Measurements from ENCODE around the gene MSI2. TPM values are rescaled to one million over a fixed set of nuclear protein-coding genes. Genes with fewer than 3 reads are reported as not detected.

The MSI2 gene
- total RNA-seq, 2 donors from 2014 or later, result 30.1 to 41.1 TPM

GRCh38 chr17:57338257-57338914 is 82.1 kb downstream of the MSI2 start:
- H3K36me3 ChIP-seq, result no peaks in the 10 kb centered on the region
- no peak for DNase-seq (ENCODE audit: low spot score)
- H3K4me3 ChIP-seq, result no peak overlapping the region
- TF ChIP-seq, protein P1, sequence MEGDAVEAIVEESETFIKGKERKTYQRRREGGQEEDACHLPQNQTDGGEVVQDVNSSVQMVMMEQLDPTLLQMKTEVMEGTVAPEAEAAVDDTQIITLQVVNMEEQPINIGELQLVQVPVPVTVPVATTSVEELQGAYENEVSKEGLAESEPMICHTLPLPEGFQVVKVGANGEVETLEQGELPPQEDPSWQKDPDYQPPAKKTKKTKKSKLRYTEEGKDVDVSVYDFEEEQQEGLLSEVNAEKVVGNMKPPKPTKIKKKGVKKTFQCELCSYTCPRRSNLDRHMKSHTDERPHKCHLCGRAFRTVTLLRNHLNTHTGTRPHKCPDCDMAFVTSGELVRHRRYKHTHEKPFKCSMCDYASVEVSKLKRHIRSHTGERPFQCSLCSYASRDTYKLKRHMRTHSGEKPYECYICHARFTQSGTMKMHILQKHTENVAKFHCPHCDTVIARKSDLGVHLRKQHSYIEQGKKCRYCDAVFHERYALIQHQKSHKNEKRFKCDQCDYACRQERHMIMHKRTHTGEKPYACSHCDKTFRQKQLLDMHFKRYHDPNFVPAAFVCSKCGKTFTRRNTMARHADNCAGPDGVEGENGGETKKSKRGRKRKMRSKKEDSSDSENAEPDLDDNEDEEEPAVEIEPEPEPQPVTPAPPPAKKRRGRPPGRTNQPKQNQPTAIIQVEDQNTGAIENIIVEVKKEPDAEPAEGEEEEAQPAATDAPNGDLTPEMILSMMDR (IDR thresholded peaks at IDR 0.05), result no peak
- H3K9me3 ChIP-seq, result no peaks in the 10 kb centered on the region
- H3K27ac ChIP-seq, result no peak overlapping the region
- no peaks in the 10 kb centered on the region for H3K27me3 ChIP-seq
- H3K4me1 ChIP-seq, result peaks cover 0 to 6% of the 10 kb centered on the region in 2 donors

- no peak for DNase-seq (ENCODE audit: low spot score)
- Histone ChIP-seq H3K4me3 (no peak overlapping the region), H3K36me3 (no peaks in the 10 kb centered on the region), H3K9me3 (no peaks in the 10 kb centered on the region), H3K4me1 (peaks cover 0 to 6% of the 10 kb centered on the region in 2 donors), H3K27me3 (no peaks in the 10 kb centered on the region), H3K27ac (no peak overlapping the region)
- TF ChIP-seq, protein P1 (IDR thresholded peaks at IDR 0.05), result no peak
Measured at GRCh38 chr17:57340160-57340981, 84.0 kb downstream of the MSI2 start.

GRCh38 chr17:57341611-57342540 is 85.6 kb downstream of the MSI2 start:
- Histone ChIP-seq H3K4me1 (peaks cover 0 to 6% of the 10 kb centered on the region in 2 donors), H3K36me3 (no peaks in the 10 kb centered on the region), H3K27me3 (no peaks in the 10 kb centered on the region), H3K27ac (no peak overlapping the region), H3K4me3 (no peak overlapping the region), H3K9me3 (no peaks in the 10 kb centered on the region)
- DNase-seq (ENCODE audit: low spot score), result no peak
- TF ChIP-seq, protein P1 (IDR thresholded peaks at IDR 0.05), result no peak

DNA sequence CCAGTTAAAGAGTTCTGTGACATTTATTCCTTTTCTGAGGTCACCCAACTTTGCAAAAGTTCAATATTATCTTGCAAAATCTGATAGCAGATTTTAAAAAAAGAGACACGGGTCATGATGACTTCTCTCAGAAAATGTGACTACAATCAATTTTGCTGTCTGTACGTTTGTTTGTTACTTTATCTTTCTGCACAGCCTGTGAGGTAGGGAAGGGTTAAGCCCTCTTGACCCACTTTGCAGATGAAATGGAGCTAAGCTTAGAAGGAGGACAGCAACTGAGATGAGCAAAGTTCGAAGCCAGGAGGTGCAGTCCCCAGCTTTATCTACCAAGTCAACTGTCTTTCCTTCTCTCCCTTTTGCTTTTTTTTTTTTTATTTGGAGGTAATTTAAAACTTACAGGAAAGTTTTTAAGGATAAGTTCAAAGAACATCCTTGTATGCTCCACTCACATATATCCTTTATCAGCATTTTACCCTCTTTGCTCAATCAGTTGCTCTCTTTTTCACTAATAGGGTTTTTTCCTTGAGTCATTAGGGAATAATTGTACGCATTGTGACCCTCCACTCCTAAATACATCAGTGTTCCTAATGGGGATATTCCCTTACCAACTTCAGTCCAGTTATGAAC is 86.8 kb downstream of the MSI2 start:
- Histone ChIP-seq H3K4me1 (no peaks in the 10 kb centered on the region), H3K9me3 (no peaks in the 10 kb centered on the region), H3K36me3 (no peaks in the 10 kb centered on the region), H3K27me3 (no peaks in the 10 kb centered on the region), H3K27ac (no peak overlapping the region), H3K4me3 (no peak overlapping the region)
- DNase-seq (ENCODE audit: low spot score), result no peak
- TF ChIP-seq, protein P1 (IDR thresholded peaks at IDR 0.05), result no peak

DNA sequence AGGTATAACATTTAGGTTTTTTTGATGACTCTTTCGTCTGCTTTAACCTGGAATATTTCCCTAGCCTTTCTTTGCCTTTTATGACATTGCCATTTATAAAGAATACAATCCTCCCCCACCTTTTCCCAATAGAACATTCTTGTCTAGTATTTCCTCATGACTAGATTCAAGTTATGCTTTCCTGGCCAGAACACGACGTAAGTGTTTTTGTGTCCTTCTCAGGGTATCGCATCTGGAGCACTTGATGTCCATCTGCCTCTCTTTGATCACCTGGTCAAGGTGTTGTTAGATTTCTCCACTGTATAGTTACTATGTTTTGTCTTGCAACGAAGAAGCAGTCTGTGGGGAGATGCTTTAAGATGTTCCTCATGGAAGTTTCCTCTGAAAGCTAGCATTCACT is 87.4 kb downstream of the MSI2 start:
- TF ChIP-seq, protein P1 (IDR thresholded peaks at IDR 0.05), result no peak

More for the DNA sequence above, 87.4 kb downstream of the MSI2 start:
- Histone ChIP-seq H3K4me1 (no peaks in the 10 kb centered on the region), H3K27me3 (no peaks in the 10 kb centered on the region), H3K36me3 (no peaks in the 10 kb centered on the region), H3K4me3 (no peak overlapping the region), H3K9me3 (no peaks in the 10 kb centered on the region), H3K27ac (no peak overlapping the region)
- no peak for DNase-seq (ENCODE audit: low spot score)

All from right atrium auricular region (tissue), 2 donors.